ENCODE data around the gene PSTK. TPM values are rescaled to one million over a fixed set of nuclear protein-coding genes. Genes with fewer than 3 reads are reported as not detected.

Gene PSTK
- total and polyA plus RNA-seq, 2 of the 13 experiments (the other 11 are each of a cell fraction or from before 2014, with no cell fraction given) = 8.2 to 9.3 TPM

- peak; percentile 69; the same call in 1 of the 2 replicates for TF ChIP-seq ZNF691 (CRISPR knock-in tag; IDR thresholded peaks at IDR 0.05; ENCODE audit: borderline replicate concordance, low read depth)
- peak; percentile 77; the same call in 1 of the 2 replicates for TF ChIP-seq SAFB2 (CRISPR knock-in tag; IDR thresholded peaks at IDR 0.05; ENCODE audit: borderline replicate concordance, low read depth)
- no peak; the same call in 1 of the 2 replicates for TF ChIP-seq BCL3 (CRISPR knock-in tag; IDR thresholded peaks at IDR 0.05)
- TF ChIP-seq MZF1 (CRISPR knock-in tag; IDR thresholded peaks at IDR 0.05; ENCODE audit: borderline replicate concordance) = no peak; the same call in 1 of the 2 replicates
- TF ChIP-seq SALL2 (CRISPR knock-in tag; IDR thresholded peaks at IDR 0.05) = no peak
- TF ChIP-seq E2F1 (CRISPR knock-in tag; IDR thresholded peaks at IDR 0.05) = no peak; the same call in 1 of the 2 replicates
- peak; percentile 45; the same call in 1 of the 2 replicates for TF ChIP-seq CSRNP1 (CRISPR knock-in tag; IDR thresholded peaks at IDR 0.05)
- peak; percentile 70; the same call in 1 of the 2 replicates for TF ChIP-seq ZNF501 (CRISPR knock-in tag; IDR thresholded peaks at IDR 0.05)
- no peak for TF ChIP-seq NFYB (CRISPR knock-in tag; IDR thresholded peaks at IDR 0.05)
- no peak for TF ChIP-seq SMYD3 (CRISPR knock-in tag; IDR thresholded peaks at IDR 0.05)
- peak; percentile 20; the same call in 1 of the 2 replicates for TF ChIP-seq SOX5 (CRISPR knock-in tag; IDR thresholded peaks at IDR 0.05; ENCODE audit: borderline replicate concordance)
- peak; percentile 23; the same call in 1 of the 2 replicates for TF ChIP-seq MAX (IDR thresholded peaks at IDR 0.05)
- peak; percentile 91 for TF ChIP-seq HOXA3 (CRISPR knock-in tag; IDR thresholded peaks at IDR 0.05)
- TF ChIP-seq ZFP36L2 (CRISPR knock-in tag; IDR thresholded peaks at IDR 0.05) = no peak
- peak; percentile 18; the same call in 1 of the 2 replicates for TF ChIP-seq HNF4A (CRISPR knock-in tag; IDR thresholded peaks at IDR 0.05)
- TF ChIP-seq DMAP1 (CRISPR knock-in tag; IDR thresholded peaks at IDR 0.05) = peak; percentile 89
- TF ChIP-seq NR0B2 (CRISPR knock-in tag; IDR thresholded peaks at IDR 0.05) = no peak; the same call in 1 of the 2 replicates
- no peak for TF ChIP-seq ZNF577 (CRISPR knock-in tag; IDR thresholded peaks at IDR 0.05; ENCODE audit: borderline replicate concordance, low read depth)
- TF ChIP-seq ZNF605 (CRISPR knock-in tag; IDR thresholded peaks at IDR 0.05) = no peak
- peak; percentile 60; the same call in 2 of the 3 replicates for TF ChIP-seq MXI1 (IDR thresholded peaks at IDR 0.05; ENCODE audit: borderline replicate concordance, low read depth, low read length)
- TF ChIP-seq NCOR1 (IDR thresholded peaks at IDR 0.05; ENCODE audit: borderline replicate concordance, low read length) = no peak
- TF ChIP-seq PHB2 (IDR thresholded peaks at IDR 0.05; ENCODE audit: partially characterized antibody) = no peak
These were observed 28.3 kb downstream of the PSTK start, which contains the start of the genes ACADSB and IKZF5 (continued) for GRCh38 chr10:123008355-123009104.
